ENCODE data around the gene PCSK6. TPM values are rescaled to one million over a fixed set of nuclear protein-coding genes. Genes with fewer than 3 reads are reported as not detected.

The PCSK6 gene
- total RNA-seq, 1 donor from 2014 or later = 1.9 TPM

DNA sequence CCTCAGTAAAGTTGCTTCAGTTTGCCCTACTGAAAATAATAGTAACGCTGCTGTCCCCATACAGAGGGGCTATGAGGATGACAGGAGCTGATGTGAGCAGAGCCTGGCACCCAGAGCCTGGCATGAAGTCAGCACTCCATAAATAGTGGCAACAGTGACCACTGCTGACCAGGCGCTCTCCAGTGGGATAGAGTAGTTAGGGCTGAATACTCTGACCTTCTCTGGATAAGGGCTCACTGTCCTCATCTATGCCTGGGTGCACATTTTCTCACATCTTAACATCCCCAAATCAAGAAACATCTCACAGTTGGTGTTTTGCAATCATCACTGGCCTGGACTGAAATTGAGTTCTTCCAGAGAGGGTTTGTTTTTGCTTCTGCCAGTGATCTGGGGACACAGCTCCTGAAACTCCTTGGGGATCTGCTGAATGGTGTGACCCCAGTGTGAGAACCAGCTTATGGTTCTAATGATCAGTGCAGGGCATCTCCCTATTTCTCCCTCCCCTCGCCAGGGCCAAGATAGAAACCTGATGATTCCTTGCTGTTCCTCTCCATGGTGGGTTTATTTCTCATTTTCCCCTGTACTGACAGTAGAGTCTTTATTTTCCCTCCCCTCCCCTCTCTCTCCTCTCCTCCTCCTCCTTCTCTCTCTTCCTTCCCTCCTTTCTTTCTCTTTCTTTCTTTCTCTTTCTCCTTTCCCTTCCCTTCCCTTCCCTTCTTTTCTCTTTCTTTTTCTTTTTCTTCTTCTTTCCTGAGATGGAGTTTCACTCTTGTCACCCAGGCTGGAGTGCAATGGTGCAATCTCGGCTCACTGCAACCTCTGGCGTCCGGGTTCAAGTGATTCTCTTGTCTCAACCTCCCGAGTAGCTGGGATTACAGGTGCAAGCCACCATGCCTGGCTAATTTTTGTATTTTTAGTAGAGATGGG is 3.5 kb upstream of the PCSK6 start:
- no peak for DNase-seq (ENCODE audit: low spot score)
- H3K36me3 Mint-ChIP-seq (ENCODE audit: low read depth) = no peaks in the 10 kb centered on the region
- intact Hi-C loops (cut with micrococcal nuclease) = no loop called here
- peaks cover 62% of the 10 kb centered on the region for H3K27me3 Mint-ChIP-seq (ENCODE audit: low read depth)
- H3K4me1 Mint-ChIP-seq (ENCODE audit: low read depth) = peaks cover 22% of the 10 kb centered on the region
- H3K27ac Mint-ChIP-seq = no peak overlapping the region
- no peak overlapping the region for H3K4me3 Mint-ChIP-seq (ENCODE audit: low read depth)
- H3K9me3 Mint-ChIP-seq = no peaks in the 10 kb centered on the region

DNA sequence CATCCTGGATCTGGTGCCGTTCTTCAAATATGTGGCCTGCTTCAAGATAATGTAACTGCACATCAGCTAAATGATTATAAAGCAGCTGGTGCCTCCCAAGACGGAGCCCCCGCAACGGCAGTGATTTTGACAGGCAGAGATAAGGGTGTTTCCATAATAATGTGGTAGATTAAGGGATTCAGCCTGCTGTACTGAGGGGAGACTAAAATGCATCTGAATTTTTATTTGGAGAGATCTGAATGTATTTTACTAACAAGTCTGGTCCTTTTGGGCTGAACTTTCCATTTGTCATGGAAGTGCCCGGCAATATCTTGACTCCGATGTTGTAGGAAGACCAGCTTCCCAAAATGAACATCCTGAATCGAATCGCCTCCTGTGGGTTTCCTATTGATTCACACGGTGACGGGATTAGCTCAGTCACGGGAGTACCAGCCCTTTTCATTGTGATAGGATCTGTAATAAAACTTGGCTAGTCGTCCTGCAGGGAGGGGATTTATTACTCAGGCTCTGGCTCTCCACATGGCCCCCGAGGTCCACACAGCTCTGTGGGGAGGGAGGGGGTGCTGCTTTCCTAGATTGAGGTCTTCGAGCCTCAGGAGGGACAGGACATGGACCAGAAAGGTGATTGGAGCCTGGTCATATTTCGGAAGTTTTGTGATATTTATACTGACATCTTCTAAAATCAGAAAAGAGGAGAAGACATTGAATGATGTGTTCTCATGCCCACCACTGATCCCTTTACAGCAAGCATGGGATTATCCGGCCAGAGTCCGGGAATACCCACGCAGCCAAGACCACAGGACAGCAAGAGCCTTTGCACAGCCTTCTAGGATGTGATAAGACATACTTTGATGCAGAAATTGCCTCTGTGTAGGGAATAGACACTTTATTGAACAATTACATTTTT is 2.5 kb upstream of the PCSK6 start:
- no peak for DNase-seq (ENCODE audit: low spot score)
- no peaks in the 10 kb centered on the region for H3K9me3 Mint-ChIP-seq
- peaks cover 14% of the 10 kb centered on the region for H3K4me1 Mint-ChIP-seq (ENCODE audit: low read depth)
- no peak overlapping the region for H3K4me3 Mint-ChIP-seq (ENCODE audit: low read depth)
- peaks cover 61% of the 10 kb centered on the region for H3K27me3 Mint-ChIP-seq (ENCODE audit: low read depth)
- no peak overlapping the region for H3K27ac Mint-ChIP-seq
- no peaks in the 10 kb centered on the region for H3K36me3 Mint-ChIP-seq (ENCODE audit: low read depth)
- intact Hi-C loops (cut with micrococcal nuclease) = no loop called here

DNA sequence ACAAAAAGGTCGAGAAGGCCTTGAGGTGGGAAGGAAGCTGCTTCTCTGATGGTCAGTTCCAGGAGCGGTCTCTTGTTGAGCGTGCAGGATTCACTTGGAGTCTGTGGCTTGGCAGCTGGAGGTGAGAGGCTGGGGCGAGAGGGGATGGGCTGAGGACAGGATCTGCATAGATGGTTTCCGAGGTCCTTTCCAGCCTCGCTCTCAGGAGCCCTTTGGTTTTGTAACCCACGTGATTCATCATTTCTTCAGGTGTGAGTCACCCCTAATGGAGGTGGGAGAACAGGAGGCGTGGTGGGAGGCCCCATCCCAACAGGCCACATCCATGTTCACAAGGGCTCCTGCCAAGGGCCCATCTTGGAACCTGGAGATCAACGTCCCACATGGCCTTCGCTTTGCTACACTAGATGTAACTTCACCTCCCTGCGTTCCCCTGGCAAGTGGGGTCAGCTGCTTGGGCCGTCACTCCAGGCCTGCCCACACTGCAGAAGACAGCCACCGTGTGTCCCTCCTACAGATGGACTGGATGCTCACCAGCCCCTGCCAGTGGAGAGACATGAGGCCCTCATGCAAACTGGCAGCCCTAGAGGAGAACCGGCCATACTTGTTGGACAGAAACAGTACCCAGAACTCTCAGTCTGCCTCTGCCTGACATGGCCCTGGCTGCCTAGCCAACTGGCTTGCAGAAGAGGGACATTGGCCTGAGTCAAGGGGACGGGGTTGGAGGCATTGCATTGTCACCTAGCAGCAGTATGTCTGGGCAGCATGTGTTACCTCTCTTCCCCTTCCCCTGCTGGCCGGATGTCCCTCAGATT is 1.6 kb upstream of the PCSK6 start:
- DNase-seq (ENCODE audit: low spot score) = no peak
- peaks cover 61% of the 10 kb centered on the region for H3K27me3 Mint-ChIP-seq (ENCODE audit: low read depth)
- no peaks in the 10 kb centered on the region for H3K36me3 Mint-ChIP-seq (ENCODE audit: low read depth)
- intact Hi-C loops (cut with micrococcal nuclease) = no loop called here
- peaks cover 5% of the 10 kb centered on the region for H3K4me1 Mint-ChIP-seq (ENCODE audit: low read depth)
- no peaks in the 10 kb centered on the region for H3K9me3 Mint-ChIP-seq
- no peak overlapping the region for H3K27ac Mint-ChIP-seq
- H3K4me3 Mint-ChIP-seq (ENCODE audit: low read depth) = no peak overlapping the region

DNA sequence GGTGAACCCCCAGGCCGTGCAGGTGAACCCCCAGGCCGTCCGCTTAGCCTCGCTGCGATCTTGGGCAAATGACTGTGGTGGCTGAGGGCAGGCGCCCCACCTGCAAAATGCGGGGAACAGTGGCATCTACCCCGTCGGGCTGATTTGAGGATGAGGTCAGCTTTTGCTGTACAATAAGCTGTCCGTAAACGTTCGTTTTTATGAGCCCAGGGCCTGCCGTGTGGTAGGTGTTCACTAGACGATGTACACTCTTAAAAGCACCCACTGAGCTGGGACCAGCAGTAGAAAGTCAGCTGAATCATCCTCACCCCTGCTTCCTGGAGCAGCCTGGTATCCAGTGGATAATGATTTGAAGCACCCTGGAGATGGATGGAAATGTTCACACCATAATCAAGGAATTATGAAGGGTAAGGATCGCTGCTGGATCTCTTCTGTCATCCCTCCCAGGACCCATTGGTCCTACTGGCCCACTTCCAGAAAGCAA is 943 bp upstream of the PCSK6 start:
- Mint-ChIP-seq H3K27me3 (ENCODE audit: low read depth) (peaks cover 59% of the 10 kb centered on the region), H3K36me3 (ENCODE audit: low read depth) (no peaks in the 10 kb centered on the region), H3K4me1 (ENCODE audit: low read depth) (peaks cover 3% of the 10 kb centered on the region), H3K27ac (no peak overlapping the region), H3K9me3 (no peaks in the 10 kb centered on the region), H3K4me3 (ENCODE audit: low read depth) (peak overlapping the region; percentile 51)
- intact Hi-C loops (cut with micrococcal nuclease) = no loop called here
- DNase-seq (ENCODE audit: low spot score) = no peak

DNA sequence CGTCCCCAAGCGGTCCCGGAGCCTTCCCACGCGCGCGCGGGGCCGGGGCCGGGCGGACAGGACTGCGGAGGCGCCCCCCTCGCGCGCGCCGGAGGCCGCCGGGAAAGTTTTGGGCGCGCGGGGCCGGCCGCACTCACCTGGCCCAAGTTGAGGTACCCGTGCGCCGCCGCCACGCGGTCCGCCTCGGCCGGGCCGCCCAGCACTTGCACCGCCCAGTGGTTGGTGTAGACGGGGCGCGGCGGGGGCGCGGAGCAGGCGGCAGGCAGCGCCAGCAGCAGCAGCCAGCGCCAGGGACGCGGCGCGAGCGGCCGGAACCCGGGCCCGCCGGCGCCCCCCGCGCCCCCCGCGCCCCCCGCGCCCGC is 289 bp downstream of the PCSK6 start:
- Mint-ChIP-seq H3K4me1 (ENCODE audit: low read depth) (no peaks in the 10 kb centered on the region), H3K36me3 (ENCODE audit: low read depth) (no peaks in the 10 kb centered on the region), H3K9me3 (no peaks in the 10 kb centered on the region), H3K27ac (no peak overlapping the region), H3K4me3 (ENCODE audit: low read depth) (no peak overlapping the region), H3K27me3 (ENCODE audit: low read depth) (peaks cover 56% of the 10 kb centered on the region)
- intact Hi-C loops (cut with micrococcal nuclease) = no loop called here
- DNase-seq (ENCODE audit: low spot score) = no peak

DNA sequence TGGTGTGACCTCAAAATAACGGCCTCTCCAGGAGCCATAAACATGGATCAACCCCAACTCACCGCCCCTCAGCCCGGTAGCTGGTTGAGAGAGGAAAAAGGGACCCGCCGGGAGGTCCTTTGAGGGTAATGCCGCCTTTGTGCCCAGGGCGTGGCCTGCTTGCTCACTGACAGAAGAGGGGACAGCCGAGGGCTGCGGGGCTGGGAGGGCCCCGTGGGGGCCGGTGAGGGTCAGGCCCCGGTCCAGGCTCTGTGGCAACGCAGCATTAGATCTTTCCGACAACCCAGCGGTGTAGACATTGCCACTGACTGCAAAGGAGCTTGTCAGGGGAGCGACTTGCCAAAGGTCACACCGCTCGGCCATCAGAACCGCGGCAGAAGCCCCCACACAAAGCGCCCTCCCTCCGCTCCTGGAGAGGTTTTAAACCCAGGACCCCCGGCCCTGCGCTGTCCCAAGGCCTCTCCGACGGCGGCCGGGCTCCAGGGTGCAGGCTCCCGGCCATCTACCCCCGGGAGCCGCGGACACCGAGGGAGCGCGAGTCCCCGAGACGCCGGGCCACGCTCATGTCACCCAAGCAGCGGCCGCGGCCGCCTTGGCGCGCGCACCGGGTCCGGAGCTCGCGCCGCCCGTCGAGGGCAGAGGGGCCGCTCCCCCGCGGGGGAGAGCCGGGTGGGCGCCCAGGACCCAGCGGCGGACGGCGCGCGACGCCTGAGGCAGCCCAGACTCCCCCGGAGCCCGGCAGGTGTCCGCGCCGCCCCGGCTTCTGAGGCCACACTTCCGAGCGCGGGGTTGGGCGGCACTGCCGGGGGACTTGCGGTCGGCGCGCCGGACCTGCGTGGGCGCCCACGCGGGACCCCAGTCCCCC is 975 bp downstream of the PCSK6 start:
- Mint-ChIP-seq H3K4me1 (ENCODE audit: low read depth) (no peaks in the 10 kb centered on the region), H3K9me3 (no peaks in the 10 kb centered on the region), H3K27me3 (ENCODE audit: low read depth) (peaks cover 56% of the 10 kb centered on the region), H3K36me3 (ENCODE audit: low read depth) (no peaks in the 10 kb centered on the region), H3K27ac (no peak overlapping the region), H3K4me3 (ENCODE audit: low read depth) (peak overlapping the region; percentile 19)
- intact Hi-C loops (cut with micrococcal nuclease) = no loop called here
- DNase-seq (ENCODE audit: low spot score) = no peak

DNA sequence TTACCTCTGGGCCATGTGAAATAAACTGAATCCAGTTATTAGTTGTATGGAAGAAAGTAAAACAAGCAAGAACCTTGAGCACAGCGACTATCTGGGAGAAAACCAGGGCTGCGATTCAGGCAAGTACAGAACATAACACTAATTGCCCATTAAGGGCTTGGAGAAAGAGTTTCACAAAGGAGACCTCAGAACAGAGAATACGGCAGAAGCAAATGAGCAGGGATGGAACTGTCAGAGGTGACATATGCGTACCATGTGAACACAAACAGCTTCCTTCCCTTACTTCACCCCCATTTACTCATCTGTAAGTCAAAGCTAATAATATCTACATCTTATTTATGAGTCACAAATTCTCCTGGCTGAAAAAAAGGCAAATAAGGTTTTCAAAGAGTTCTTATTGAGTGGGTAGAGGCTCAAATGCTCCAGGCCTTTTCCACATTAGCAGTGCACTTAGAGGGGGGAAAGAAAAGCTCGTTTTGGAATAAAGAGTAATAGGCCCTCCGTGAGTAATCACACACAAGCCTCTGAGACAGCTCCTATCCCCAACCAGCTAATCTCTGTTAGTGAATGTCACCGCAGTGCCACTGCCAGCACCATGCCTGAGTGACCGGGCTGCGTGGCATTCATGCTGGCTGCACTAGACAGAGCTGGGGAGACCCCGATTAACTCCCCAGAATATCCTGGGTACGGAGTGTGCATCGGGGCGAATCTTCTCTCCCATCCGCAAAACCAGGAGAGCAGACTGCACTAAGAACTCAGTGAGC is 2.6 kb downstream of the PCSK6 start:
- Mint-ChIP-seq H3K4me3 (ENCODE audit: low read depth) (no peak overlapping the region), H3K4me1 (ENCODE audit: low read depth) (no peaks in the 10 kb centered on the region), H3K27ac (no peak overlapping the region), H3K9me3 (no peaks in the 10 kb centered on the region), H3K27me3 (ENCODE audit: low read depth) (peaks cover 48% of the 10 kb centered on the region), H3K36me3 (ENCODE audit: low read depth) (no peaks in the 10 kb centered on the region)
- intact Hi-C loops (cut with micrococcal nuclease) = no loop called here
- no peak for DNase-seq (ENCODE audit: low spot score)

DNA sequence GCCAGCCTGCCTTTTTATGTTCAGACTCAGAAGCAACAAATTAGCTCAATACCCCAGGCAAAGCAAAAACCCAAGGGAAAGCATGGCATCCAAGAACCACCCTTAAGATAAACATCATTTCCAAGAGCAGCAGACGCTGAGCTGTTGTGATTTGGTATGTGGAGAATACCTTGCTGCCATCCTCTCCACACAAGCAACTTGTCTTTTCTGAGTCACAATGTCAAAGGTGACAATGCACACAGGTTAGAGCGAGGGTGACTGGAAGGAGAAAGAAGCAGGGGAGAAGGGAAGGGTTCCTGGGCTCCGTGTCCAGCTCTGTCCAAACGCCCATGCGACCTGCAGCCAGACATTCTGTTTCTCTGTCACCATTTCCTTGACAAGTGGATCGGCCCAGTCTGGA is 6.0 kb downstream of the PCSK6 start:
- no peak for DNase-seq (ENCODE audit: low spot score)
- no peak overlapping the region for H3K4me3 Mint-ChIP-seq (ENCODE audit: low read depth)

DNA sequence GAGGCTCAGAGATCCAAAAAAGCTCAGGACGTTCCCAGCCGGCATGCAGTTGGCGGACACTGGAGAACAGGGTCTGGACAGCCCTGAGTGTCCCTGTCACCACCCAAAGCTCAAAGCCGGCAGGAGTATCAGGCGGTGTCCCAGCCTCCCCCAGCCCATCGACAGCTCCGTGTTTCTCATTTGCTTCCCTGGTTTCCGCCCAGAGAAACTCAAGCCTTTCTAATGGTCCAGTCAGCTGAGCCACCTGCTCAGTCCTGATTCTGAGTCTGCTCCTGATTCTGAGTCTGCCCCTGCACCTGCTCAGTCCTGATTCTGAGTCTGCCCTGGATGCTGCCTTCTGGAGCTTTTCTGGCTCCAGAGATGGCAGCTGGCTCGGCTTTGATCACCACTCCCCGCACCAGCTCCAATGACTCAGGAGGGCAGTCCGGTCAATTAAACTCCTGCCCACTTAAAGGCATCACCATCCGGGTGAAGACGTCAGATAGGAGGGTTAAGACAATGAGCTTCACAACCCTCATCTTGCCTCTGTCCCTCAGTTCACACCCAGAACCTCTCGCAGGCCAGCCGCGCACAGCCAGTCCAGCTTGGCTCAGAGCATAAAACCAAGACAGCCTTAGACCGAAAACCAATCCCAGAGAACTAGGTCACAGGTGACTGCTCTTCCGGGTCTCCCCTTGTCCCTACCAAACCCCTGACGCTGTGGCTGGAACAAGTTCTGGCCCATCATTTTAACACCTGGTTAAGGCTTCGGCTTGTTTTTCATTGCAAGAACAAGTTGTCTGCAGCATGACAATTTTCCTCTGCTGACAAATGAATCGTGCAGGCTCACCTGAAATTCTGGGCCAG is 6.8 kb downstream of the PCSK6 start:
- intact Hi-C loops (cut with micrococcal nuclease) = no loop called here
- Mint-ChIP-seq H3K4me1 (ENCODE audit: low read depth) (no peaks in the 10 kb centered on the region), H3K27me3 (ENCODE audit: low read depth) (peaks cover 27% of the 10 kb centered on the region), H3K9me3 (no peaks in the 10 kb centered on the region), H3K4me3 (ENCODE audit: low read depth) (no peak overlapping the region), H3K36me3 (ENCODE audit: low read depth) (no peaks in the 10 kb centered on the region), H3K27ac (no peak overlapping the region)
- DNase-seq (ENCODE audit: low spot score) = no peak

More for the DNA sequence above, 6.0 kb downstream of the PCSK6 start:
- intact Hi-C loops (cut with micrococcal nuclease) = no loop called here
- H3K27me3 Mint-ChIP-seq (ENCODE audit: low read depth) = peaks cover 34% of the 10 kb centered on the region
- no peaks in the 10 kb centered on the region for H3K4me1 Mint-ChIP-seq (ENCODE audit: low read depth)
- H3K36me3 Mint-ChIP-seq (ENCODE audit: low read depth) = no peaks in the 10 kb centered on the region
- H3K27ac Mint-ChIP-seq = no peak overlapping the region
- no peaks in the 10 kb centered on the region for H3K9me3 Mint-ChIP-seq

DNA sequence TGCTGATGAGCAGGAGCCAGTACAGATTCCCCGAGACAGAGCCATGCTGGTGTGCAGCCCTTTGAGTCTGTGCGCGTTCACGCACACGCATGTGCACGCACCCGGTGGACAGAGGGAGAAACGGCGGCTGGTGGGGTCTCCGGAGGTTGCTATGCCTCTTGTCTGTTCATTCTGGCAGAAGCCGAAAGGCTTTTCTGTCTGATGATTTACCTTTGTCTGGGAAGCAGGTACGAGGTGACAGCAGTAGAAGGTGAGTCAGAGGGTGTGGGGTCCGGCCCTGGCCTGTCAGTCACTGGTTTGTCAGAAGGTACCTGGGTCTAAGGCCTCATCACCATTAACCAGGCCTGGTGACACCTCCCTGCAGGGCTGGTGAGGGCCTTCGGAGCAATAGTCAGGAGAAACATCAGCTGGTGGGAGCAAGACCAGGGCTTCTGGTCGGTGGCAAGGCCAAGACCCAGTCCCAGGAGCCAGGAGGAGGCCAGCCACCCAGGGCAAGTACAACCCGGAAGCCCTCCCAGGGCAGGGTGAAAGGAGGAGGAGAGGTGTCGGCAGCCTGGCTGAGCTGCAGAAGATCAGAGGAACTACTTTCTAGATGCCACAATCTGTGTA is 7.5 kb downstream of the PCSK6 start:
- intact Hi-C loops (cut with micrococcal nuclease) = no loop called here

More for the DNA sequence above, 7.5 kb downstream of the PCSK6 start:
- no peak overlapping the region for H3K27ac Mint-ChIP-seq
- no peaks in the 10 kb centered on the region for H3K36me3 Mint-ChIP-seq (ENCODE audit: low read depth)
- DNase-seq (ENCODE audit: low spot score) = no peak
- no peaks in the 10 kb centered on the region for H3K9me3 Mint-ChIP-seq
- H3K4me1 Mint-ChIP-seq (ENCODE audit: low read depth) = no peaks in the 10 kb centered on the region
- H3K4me3 Mint-ChIP-seq (ENCODE audit: low read depth) = no peak overlapping the region
- H3K27me3 Mint-ChIP-seq (ENCODE audit: low read depth) = peaks cover 21% of the 10 kb centered on the region
